CD4-positive, alpha-beta T cell treated with Interleukin-12 subunit alpha and Interleukin-12 subunit beta, for 1 hour (primary cell): ENCODE data around the gene KPTN.

Experiments
- DNase-seq: peaks from one replicate; pipeline ENCODE4 v3.0.0-alpha.2; 2020

Gene KPTN

DNA sequence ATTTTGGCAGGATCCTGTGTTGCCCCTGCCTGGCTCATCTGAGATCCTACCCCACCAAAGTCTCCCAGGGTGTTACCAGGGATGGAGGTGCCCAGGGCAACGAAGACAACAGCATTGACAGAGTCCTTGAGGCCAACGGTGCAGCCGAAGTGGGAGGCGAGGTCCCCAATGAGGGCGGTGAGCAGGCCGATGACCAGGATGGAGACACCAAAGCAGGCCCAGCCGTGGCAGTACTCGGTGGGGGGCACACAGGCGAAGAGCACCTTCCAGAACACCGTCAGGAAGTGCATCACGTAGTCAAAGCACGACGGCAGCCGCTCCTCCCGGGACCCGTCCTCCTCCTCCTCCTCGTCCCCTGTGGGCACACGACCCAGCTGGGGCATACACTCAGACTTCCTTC is 51.9 kb downstream of the KPTN start:
- DNase-seq, result no peak

DNA sequence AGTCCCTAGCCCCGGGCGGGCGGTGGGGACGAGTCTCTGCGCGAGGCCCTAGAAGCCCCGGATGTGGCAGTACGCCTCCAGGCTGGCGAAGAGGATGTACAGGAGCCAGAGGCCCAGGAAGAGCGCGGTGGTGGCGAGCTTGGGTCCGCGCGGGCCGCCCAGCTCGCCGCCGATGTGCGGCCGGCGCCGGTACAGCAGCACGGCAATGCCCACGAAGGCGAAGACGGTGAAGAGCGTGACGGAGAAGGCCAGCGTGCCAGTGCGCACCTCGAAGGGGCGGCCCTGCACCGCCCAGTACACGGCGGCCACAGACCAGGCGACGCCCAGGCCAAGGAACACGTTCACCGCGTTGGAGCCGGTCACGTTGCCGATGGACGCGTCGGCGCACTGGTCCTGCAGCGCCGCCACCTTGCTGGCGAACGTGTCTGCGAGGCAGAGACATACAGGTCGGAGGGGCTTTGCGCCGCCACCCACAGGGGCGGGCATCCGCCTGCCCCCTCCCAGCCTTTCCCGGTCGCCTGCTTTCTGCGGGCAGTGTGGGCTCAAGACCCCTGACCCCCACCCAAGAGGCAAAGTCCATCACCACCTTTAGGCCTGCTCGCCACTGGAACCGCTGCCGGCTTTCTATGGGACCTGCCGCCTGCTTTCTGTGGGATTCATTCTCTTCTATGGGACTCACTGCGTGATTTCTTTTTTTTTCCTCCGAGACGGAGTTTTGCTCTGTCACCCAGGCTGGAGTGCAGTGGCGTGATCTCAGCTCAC is 53.8 kb downstream of the KPTN start:
- DNase-seq, result peak; percentile 20

DNA sequence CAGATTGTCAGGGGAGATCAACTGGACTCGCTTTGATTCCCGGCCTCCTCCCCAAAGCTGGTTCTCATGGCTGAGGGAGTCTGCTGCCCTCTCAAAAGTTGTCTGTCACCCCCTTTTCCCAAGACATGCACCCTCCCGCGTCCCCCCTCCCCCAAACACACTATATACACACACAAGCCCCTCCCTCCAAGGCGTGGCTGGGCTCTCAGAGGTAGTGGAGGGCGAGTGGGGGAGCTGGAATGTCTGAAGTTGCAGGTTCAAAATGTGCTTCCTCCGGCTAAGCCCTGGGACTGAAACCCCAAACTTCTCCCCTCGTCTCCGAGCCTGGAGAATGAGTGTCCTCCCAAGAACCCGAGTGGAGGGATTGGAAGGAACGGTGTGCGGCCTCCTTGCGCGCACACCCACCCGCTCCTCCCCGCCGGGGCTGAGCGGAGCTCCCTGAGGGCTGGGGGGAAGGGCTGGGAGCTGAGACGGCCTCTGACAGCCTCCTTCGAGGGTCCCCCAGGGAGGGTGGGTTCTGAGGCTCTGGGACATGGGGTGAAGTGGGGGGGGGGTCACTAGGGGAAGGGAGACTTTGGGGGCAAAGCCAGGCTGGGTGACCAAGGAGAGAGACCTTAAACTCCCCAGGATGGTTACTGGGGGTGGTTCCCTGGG is 54.8 kb downstream of the KPTN start:
- DNase-seq, result no peak

DNA sequence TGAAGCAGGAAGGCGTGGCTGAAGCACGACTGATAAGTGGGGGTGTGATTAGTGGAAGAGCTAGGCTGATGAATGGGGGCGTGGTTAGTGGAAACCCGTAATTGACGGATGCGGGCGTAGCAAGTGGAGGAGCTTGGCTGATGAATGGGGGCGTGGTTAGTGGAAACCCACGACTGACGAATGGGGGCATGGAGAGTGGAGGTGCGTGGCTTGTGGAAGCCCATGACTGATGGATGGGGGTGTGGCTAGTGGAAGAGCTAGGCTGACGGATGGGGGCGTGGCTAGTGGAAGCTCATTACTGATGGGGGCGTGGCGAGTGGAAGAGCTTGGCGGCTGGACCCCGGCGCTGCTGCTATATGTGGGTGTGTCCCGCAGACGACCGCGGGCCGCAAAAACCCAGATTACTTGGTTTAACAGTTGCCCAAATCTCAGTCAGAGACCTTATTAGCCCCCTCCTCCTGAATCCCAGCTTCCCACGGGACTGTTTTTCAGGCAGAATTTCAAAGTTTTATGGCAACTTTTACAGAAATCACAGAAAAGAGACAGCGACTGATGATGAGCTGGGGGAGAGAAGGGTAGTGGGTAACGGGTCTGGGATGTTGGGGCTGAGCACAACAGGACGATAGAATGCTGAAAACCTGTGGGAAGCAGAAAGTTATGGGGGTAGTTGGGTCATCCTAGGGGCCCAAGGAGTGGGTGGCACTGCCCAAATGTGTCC is 55.7 kb downstream of the KPTN start:
- DNase-seq, result peak; percentile 90

DNA sequence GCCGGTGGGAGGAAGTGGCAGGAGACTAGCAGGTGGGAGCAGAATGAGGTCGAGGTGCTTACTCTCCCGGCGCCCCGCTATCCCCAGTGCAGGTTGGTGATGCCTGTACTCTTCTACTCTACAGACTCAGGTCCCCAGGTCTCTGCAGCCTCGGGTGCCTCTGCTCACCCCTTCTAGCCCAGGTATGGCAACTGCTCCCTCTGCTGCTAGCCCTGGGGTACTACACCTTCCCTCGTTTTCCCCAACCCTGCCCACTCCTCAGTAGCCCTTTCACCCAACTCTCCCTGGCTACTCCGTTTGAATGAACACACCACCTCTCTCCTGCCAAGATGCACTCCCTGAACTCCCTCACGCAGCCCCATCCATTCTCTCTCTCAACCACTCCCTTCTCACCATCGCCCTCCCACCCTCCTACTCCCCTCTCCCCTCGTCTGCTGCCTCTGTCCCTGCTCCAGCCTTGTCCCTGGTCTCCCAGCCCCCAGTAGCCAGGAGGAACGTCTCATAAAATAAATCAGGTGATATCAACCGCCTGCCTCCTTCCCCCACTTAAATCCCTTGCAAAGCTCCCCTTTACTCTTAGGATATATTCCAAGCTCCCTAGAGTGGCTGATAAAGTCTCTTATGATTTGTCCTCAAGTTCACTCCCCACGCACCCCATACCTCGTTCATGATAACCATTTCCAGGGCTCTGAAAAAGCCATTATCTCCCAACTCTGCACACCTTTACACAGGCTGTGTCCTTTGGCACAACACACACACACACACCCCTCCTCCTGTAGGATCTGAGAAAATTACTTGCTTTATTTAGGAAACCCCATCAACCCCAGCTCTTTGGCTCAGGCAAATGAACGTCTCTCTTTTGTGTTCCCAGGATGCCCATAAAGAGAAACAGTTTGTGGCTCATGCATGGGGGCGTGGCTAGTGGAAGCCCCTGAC is 56.5 kb downstream of the KPTN start:
- peak; percentile 75 for DNase-seq
